B cell (primary cell): ENCODE results near the gene HCFC1. TPM values are rescaled to one million over a fixed set of nuclear protein-coding genes. Genes with fewer than 3 reads are reported as not detected.

Experiments used
- ATAC-seq: fragments of 200-7000 bp; cut with Tn5 transposase; one replicate; pipeline ENCODE4 v1.10.0; 2021; ENCODE audit warnings: low read depth, mild to moderate bottlenecking, moderate number of reproducible peaks, moderate library complexity
- CTCF ChIA-PET: fragments of 350-600 bp; sonication (Branson Sonifier 250); formaldehyde crosslinking; loops from one replicate; lab custom pipeline; 2021; ENCODE audit warnings: antibody characterized with exemption, inconsistent platforms; lab: Charles Lee
- POLR2A ChIA-PET: fragments of 350-600 bp; sonication (Branson Sonifier 250); formaldehyde crosslinking; loops from one replicate; lab custom pipeline; 2021; ENCODE audit warnings: antibody characterized with exemption; lab: Charles Lee
- DNase-seq: peaks from one replicate; pipeline ENCODE4 v3.0.0; 2013
- H2AFZ ChIP-seq: 2 replicates; pipeline ENCODE4 v1.6.1; 2012; ENCODE audit warnings: mild to moderate bottlenecking, low read depth, low read length; ENCODE audit not compliant: insufficient read depth, poor library complexity, severe bottlenecking
- H3K27ac ChIP-seq, 2 donors: 1 replicate in 1 of 2; 2 replicates in 1 of 2; pipeline ENCODE4 v1.5.1; 2012 to 2013; ENCODE audit warnings: low read length in 2 of 2, mild to moderate bottlenecking in 2 of 2, moderate library complexity in 1 of 2
- H3K27me3 ChIP-seq, 4 experiments: fragments of 200-600 bp in 1 of 4; sonication (generic) in 1 of 4; replicated peaks in 1 of 4; 1 replicate in 2 of 4; 2 replicates in 2 of 4; pipeline versions ENCODE4 v1.6.1 to v1.7.0; 2013 to 2016; ENCODE audit warnings: low read length in 3 of 4, mild to moderate bottlenecking in 2 of 4, mixed read lengths in 1 of 4, moderate library complexity in 1 of 4; ENCODE audit not compliant: insufficient read depth in 4 of 4, control insufficient read depth in 3 of 4; ENCODE audit errors: control extremely low read depth in 1 of 4
- H3K36me3 ChIP-seq, 2 experiments: replicated peaks in 1 of 2; 1 replicate in 1 of 2; 2 replicates in 1 of 2; pipeline versions ENCODE4 v1.6.1 to v1.7.1; 2013; ENCODE audit warnings: low read length in 1 of 2; ENCODE audit not compliant: insufficient read depth in 2 of 2, control insufficient read depth in 1 of 2; ENCODE audit errors: control extremely low read depth in 1 of 2, extremely low read depth in 1 of 2
- H3K4me1 ChIP-seq, 2 donors: fragments of 200-600 bp in 1 of 2; sonication (generic) in 1 of 2; 1 replicate in 1 of 2; 2 replicates in 1 of 2; pipeline versions ENCODE4 v1.5.1 to v1.6.1; 2013 to 2017; ENCODE audit warnings: low read length in 2 of 2; ENCODE audit not compliant: control insufficient read depth in 2 of 2, insufficient read depth in 2 of 2
- H3K4me2 ChIP-seq: replicated peaks from 2 replicates; pipeline ENCODE3; 2012; ENCODE audit warnings: mild to moderate bottlenecking, low read depth, low read length; ENCODE audit not compliant: poor library complexity, severe bottlenecking
- H3K4me3 ChIP-seq, 5 experiments: fragments of 200-600 bp in 1 of 5; sonication (generic) in 1 of 5; 1 replicate in 3 of 5; 2 replicates in 2 of 5; pipeline versions ENCODE4 v1.5.1 to v1.7.0; 2011 to 2016; ENCODE audit warnings: low read length in 4 of 5, mild to moderate bottlenecking in 4 of 5, low read depth in 2 of 5, control low read depth in 1 of 5, moderate library complexity in 1 of 5; ENCODE audit not compliant: insufficient read depth in 1 of 5; ENCODE audit errors: control extremely low read depth in 1 of 5, extremely low read depth in 1 of 5
- H3K79me2 ChIP-seq: fragments of 200-600 bp; sonication (generic); one replicate; pipeline ENCODE4 v1.6.0; 2016; ENCODE audit warnings: low read length; ENCODE audit not compliant: control insufficient read depth, insufficient read depth
- H3K9ac ChIP-seq: fragments of 200-600 bp; sonication (generic); 2 replicates; pipeline ENCODE4 v1.6.1; 2017; ENCODE audit warnings: mild to moderate bottlenecking, low read length, moderate library complexity
- H3K9me3 ChIP-seq, 3 donors: one replicate each; pipeline versions ENCODE4 v1.6.1 to v1.7.1; 2013; ENCODE audit warnings: low read length in 2 of 3; ENCODE audit not compliant: control insufficient read depth in 2 of 3, insufficient read depth in 1 of 3; ENCODE audit errors: control extremely low read depth in 1 of 3
- H4K20me1 ChIP-seq: 2 replicates; pipeline ENCODE4 v1.6.0; 2012; ENCODE audit warnings: mild to moderate bottlenecking, low read length; ENCODE audit not compliant: insufficient read depth, control insufficient read depth, poor library complexity, severe bottlenecking
- H3K27ac Mint-ChIP-seq: one replicate; pipeline ENCODE4 v1.8.0; 2021; ENCODE audit warnings: mixed read lengths
- H3K27me3 Mint-ChIP-seq: one replicate; pipeline ENCODE4 v1.8.0; 2021; ENCODE audit warnings: mixed read lengths
- H3K4me1 Mint-ChIP-seq: one replicate; pipeline ENCODE4 v1.8.0; 2021; ENCODE audit warnings: mixed read lengths
- H3K4me3 Mint-ChIP-seq: one replicate; pipeline ENCODE4 v1.8.0; 2021; ENCODE audit warnings: mixed read lengths
- H3K9me3 Mint-ChIP-seq: one replicate; pipeline ENCODE4 v1.8.0; 2022; ENCODE audit warnings: mixed read lengths; ENCODE audit not compliant: insufficient read depth
- CTCF ChIP-seq: fragments of 200-600 bp; IDR thresholded peaks from one replicate; pipeline ENCODE4 v1.8.0; 2022; ENCODE audit warnings: antibody characterized with exemption, mild to moderate bottlenecking
- EZH2 ChIP-seq: IDR thresholded peaks from 2 replicates; pipeline ENCODE4 v1.6.1; 2012; ENCODE audit warnings: borderline replicate concordance, low read depth, mild to moderate bottlenecking, moderate library complexity, low read length; ENCODE audit not compliant: insufficient read depth, poor library complexity, severe bottlenecking
- WGBS: methylation state at CpG from one replicate; pipeline ENCODE4 v1.1.5; 2013; ENCODE audit warnings: missing lambda C conversion rate; ENCODE audit not compliant: insufficient coverage; 5-methylcytosine and 5-hydroxymethylcytosine counted together
- intact Hi-C: fragments of 100-400 bp; cut with micrococcal nuclease; formaldehyde crosslinking; loops from one replicate; pipeline ENCODE4 v1.10.0; 2022
- polyA plus RNA-seq: library from polyadenylated mRNA; depleted of rRNA; stranded (reverse); fragments of >200 nt; gene quantifications from 2 replicates; pipeline ENCODE4 v1.2.3, GENCODE V29; 2012
- total RNA-seq, 2 donors: library from RNA; stranded (reverse); fragments of 120-200 nt in 1 of 2; gene quantifications; 1 replicate in 1 of 2; 2 replicates in 1 of 2; pipeline versions ENCODE4 v1.2.3 to v1.2.4, GENCODE V29; 2013 to 2022

The HCFC1 gene
- total and polyA plus RNA-seq, 2 donors (not counting 1 experiment from before 2014, with no cell fraction given) = 32.1 to 57.7 TPM

GRCh38 chrX:153983321-153983801 lies 11.7 kb upstream of the HCFC1 start:
- intact Hi-C loops = no loop called here
- Histone ChIP-seq H2AFZ (peak overlapping the region; percentile 36), H3K4me1 (peaks cover 46 to 67% of the 10 kb centered on the region in 2 donors), H3K9me3 (peaks cover 0 to 4% (median 0%) of the 10 kb centered on the region in 3 donors), H3K4me3 (no peak overlapping the region), H3K27me3 (no peaks in the 10 kb centered on the region), H4K20me1 (no peaks in the 10 kb centered on the region), H3K9ac (no peak overlapping the region), H3K27ac (peak overlapping the region; percentile 64 to 78), H3K79me2 (no peaks in the 10 kb centered on the region), H3K36me3 (no peaks in the 10 kb centered on the region), H3K4me2 (peak overlapping the region; percentile 45)
- Mint-ChIP-seq H3K9me3 (no peaks in the 10 kb centered on the region), H3K27me3 (no peaks in the 10 kb centered on the region), H3K27ac (peak overlapping the region; percentile 96), H3K4me1 (peaks cover 50% of the 10 kb centered on the region), H3K4me3 (peak overlapping the region; percentile 49)
- POLR2A ChIA-PET = interaction anchor here (0.8 kb wide), 1 partner anchor 21 kb away, joined by 3 read pairs; no protein-coding TSS in a partner anchor
- DNase-seq = peak; percentile 56
- WGBS = 10% methylated on average over 4 of the region's 12 CpGs
- ATAC-seq = peak; percentile 21
- TF ChIP-seq EZH2 (no peak), CTCF (no peak)
- CTCF ChIA-PET = no interaction called here

- ATAC-seq = no peak
- intact Hi-C loops = no loop called here
- CTCF ChIA-PET = interaction anchor here (1.5 to 3.0 kb wide), 2 partner anchors 13 to 32 kb away, joined by 6 to 21 read pairs; no protein-coding TSS in a partner anchor
These were observed 10.3 kb upstream of the HCFC1 start for GRCh38 chrX:153981771-153982533.

More at GRCh38 chrX:153981771-153982533, 10.3 kb upstream of the HCFC1 start:
- no peaks in the 10 kb centered on the region for H3K36me3 ChIP-seq
- peak overlapping the region; percentile 59 for H2AFZ ChIP-seq
- no peaks in the 10 kb centered on the region for H4K20me1 ChIP-seq
- Mint-ChIP-seq H3K4me3 (peak overlapping the region; percentile 83), H3K27ac (peak overlapping the region; percentile 97), H3K4me1 (peaks cover 50% of the 10 kb centered on the region), H3K27me3 (no peaks in the 10 kb centered on the region), H3K9me3 (no peaks in the 10 kb centered on the region)
- H3K4me3 ChIP-seq = peak overlapping the region in 2 of 5 experiments; percentile 9 to 24
- peak overlapping the region; percentile 65 for H3K4me2 ChIP-seq
- H3K79me2 ChIP-seq = no peaks in the 10 kb centered on the region
- H3K27ac ChIP-seq = peak overlapping the region; percentile 69 to 78
- DNase-seq = peak; percentile 39
- no peak for TF ChIP-seq EZH2
- TF ChIP-seq CTCF = no peak
- H3K4me1 ChIP-seq = peaks cover 46 to 67% of the 10 kb centered on the region in 2 donors
- WGBS = 55% methylated on average over 46 of the region's 52 CpGs
- no peaks in the 10 kb centered on the region for H3K27me3 ChIP-seq
- POLR2A ChIA-PET = interaction anchor here (0.8 to 1.8 kb wide), 3 partner anchors 13 to 27 kb away, joined by 3 to 8 read pairs (median 4); no protein-coding TSS in a partner anchor
- peaks cover 0 to 4% (median 0%) of the 10 kb centered on the region in 3 donors for H3K9me3 ChIP-seq
- peak overlapping the region; percentile 43 for H3K9ac ChIP-seq
